Left lung (tissue), 10 donors: ENCODE measurements around the gene LILRB3. TPM values are rescaled to one million over a fixed set of nuclear protein-coding genes. Genes with fewer than 3 reads are reported as not detected.

ENCODE experiments used
- ATAC-seq: fragments of 200-7000 bp; cut with Tn5 transposase; one replicate; pipeline ENCODE4 v1.9.1; 2020; ENCODE audit warnings: moderate library complexity
- DNase-seq, 4 donors: peaks; one replicate each; pipeline ENCODE4 v3.0.0-alpha.2; 2013 to 2020
- H3K27ac ChIP-seq, 2 donors: fragments of 200-600 bp; sonication (generic) in 1 of 2; one replicate each; pipeline versions ENCODE4 v1.5.0 to v1.8.0; 2020 to 2021
- H3K27me3 ChIP-seq, 2 donors: fragments of 200-600 bp; sonication (generic) in 1 of 2; one replicate each; pipeline versions ENCODE4 v1.5.0 to v1.8.0; 2020 to 2021
- H3K36me3 ChIP-seq, 2 donors: fragments of 200-600 bp; sonication (generic) in 1 of 2; one replicate each; pipeline versions ENCODE4 v1.5.0 to v1.8.0; 2020 to 2021
- H3K4me1 ChIP-seq, 2 donors: fragments of 200-600 bp; one replicate each; pipeline ENCODE4 v1.8.0; 2021
- H3K4me3 ChIP-seq, 2 donors: fragments of 200-600 bp; sonication (generic) in 1 of 2; one replicate each; pipeline versions ENCODE4 v1.5.0 to v1.8.0; 2020 to 2021; ENCODE audit warnings: mild to moderate bottlenecking in 1 of 2
- H3K9me3 ChIP-seq, 2 donors: fragments of 200-600 bp; sonication (generic) in 1 of 2; one replicate each; pipeline versions ENCODE4 v1.5.0 to v1.8.0; 2020 to 2021
- CTCF ChIP-seq, 2 donors: fragments of 200-600 bp; sonication (generic) in 1 of 2; IDR thresholded peaks; one replicate each; pipeline versions ENCODE4 v1.5.0 to v1.8.0; 2021; ENCODE audit warnings: antibody characterized with exemption in 2 of 2
- intact Hi-C, 2 donors: fragments of 100-400 bp; cut with DNase I; formaldehyde crosslinking; loops; one replicate each; pipeline versions ENCODE4 v1.11.2 to v1.14.2; 2022
- polyA plus RNA-seq, 6 donors: library from polyadenylated mRNA; unstranded; fragments of 120-200 nt; gene quantifications; one replicate each; pipeline ENCODE4 v1.2.1, GENCODE V29; 2013; ENCODE audit not compliant: insufficient read length in 6 of 6
- total RNA-seq, 2 donors: library from RNA; stranded (reverse); fragmentation: NEBNext Ultra II Directional; extraction: Animal tissue kit (Norgen Biotek cat#: 25700); gene quantifications; one replicate each; pipeline ENCODE4 v1.2.1, GENCODE V29; 2021
- donor health status: DM: no; HTN: yes; CAD: no.
- donor health status: DM: no; HTN: no; CAD: no.

Gene LILRB3
- total and polyA plus RNA-seq, 8 donors = 2.1 to 90.8 (median 2.6) TPM

GRCh38 chr19:54191011-54191810, 31.6 kb downstream of the LILRB3 start, which contains the start of gene TSEN34:
TSS of gene TSEN34 (plus strand) at chr19:54191308. CDS start at chr19:54191365, 57 bp downstream.
- Histone ChIP-seq H3K36me3 (peaks cover 0 to 40% of the 10 kb centered on the region in 2 donors), H3K4me1 (peaks cover 11 to 38% of the 10 kb centered on the region in 2 donors), H3K27me3 (no peaks in the 10 kb centered on the region), H3K9me3 (no peaks in the 10 kb centered on the region), H3K4me3 (peak within 1 kb of the TSS; percentile 68 to 95), H3K27ac (peak within 1 kb of the TSS; percentile 99)
- intact Hi-C loops = no loop called here
- ATAC-seq (peak; percentile 56), DNase-seq (peak in 3 of 4 donors; percentile 91 to 97 (median 94))
- no peak for TF ChIP-seq CTCF (IDR thresholded peaks at IDR 0.05)

- no peaks in the 10 kb centered on the region for H3K27me3 ChIP-seq
- peaks cover 11 to 38% of the 10 kb centered on the region in 2 donors for H3K4me1 ChIP-seq
- H3K9me3 ChIP-seq = no peaks in the 10 kb centered on the region
- ATAC-seq = peak; percentile 76
- H3K27ac ChIP-seq = peak overlapping the region; percentile 99
- intact Hi-C loops = no loop called here
- H3K36me3 ChIP-seq = peaks cover 0 to 46% of the 10 kb centered on the region in 2 donors
- TF ChIP-seq CTCF (IDR thresholded peaks at IDR 0.05) = no peak
- peak; percentile 99 to 100 (median 100) for DNase-seq
- peak overlapping the region; percentile 68 to 95 for H3K4me3 ChIP-seq
These were observed 32.2 kb downstream of the LILRB3 start for GRCh38 chr19:54190503-54191010.

GRCh38 chr19:54189735-54190502, 32.9 kb downstream of the LILRB3 start:
- peaks cover 0 to 45% of the 10 kb centered on the region in 2 donors for H3K36me3 ChIP-seq
- ATAC-seq = peak; percentile 75
- TF ChIP-seq CTCF (IDR thresholded peaks at IDR 0.05) = no peak
- H3K27me3 ChIP-seq = no peaks in the 10 kb centered on the region
- intact Hi-C loops = no loop called here
- peaks cover 11 to 38% of the 10 kb centered on the region in 2 donors for H3K4me1 ChIP-seq
- peak overlapping the region; percentile 99 for H3K27ac ChIP-seq
- H3K4me3 ChIP-seq = peak overlapping the region; percentile 68 to 95
- DNase-seq = peak; percentile 99 to 100 (median 100)
- H3K9me3 ChIP-seq = no peaks in the 10 kb centered on the region

GRCh38 chr19:54189145-54189734, 33.6 kb downstream of the LILRB3 start, which contains the start of gene MBOAT7:
TSS of gene MBOAT7 (minus strand) at chr19:54189580. CDS start at chr19:54188508, 1,072 bp downstream.
- intact Hi-C loops = no loop called here

More at GRCh38 chr19:54189145-54189734, 33.6 kb downstream of the LILRB3 start, which contains the start of gene MBOAT7:
- Histone ChIP-seq H3K36me3 (peaks cover 0 to 38% of the 10 kb centered on the region in 2 donors), H3K9me3 (no peaks in the 10 kb centered on the region), H3K4me3 (peak within 1 kb of the TSS; percentile 68 to 95), H3K27me3 (no peaks in the 10 kb centered on the region), H3K4me1 (peaks cover 11 to 38% of the 10 kb centered on the region in 2 donors), H3K27ac (peak within 1 kb of the TSS; percentile 99)
- TF ChIP-seq CTCF (IDR thresholded peaks at IDR 0.05) = no peak
- peak; percentile 3 for ATAC-seq
- DNase-seq = no peak
